ENCODE results near the gene ZNF24. TPM values are rescaled to one million over a fixed set of nuclear protein-coding genes. Genes with fewer than 3 reads are reported as not detected.
A peak's percentile ranks its signal among the peaks of the same experiment; 100 is the strongest.

Gene ZNF24
- total and polyA plus RNA-seq, 10 of the 15 experiments (the other 5 are each of a cell fraction or from before 2014, with no cell fraction given): 13.6 to 41.7 (median 28.3) TPM

GRCh38 chr18:35343936-35344735, at the start of gene ZNF24 (continued):
- TF ChIP-seq, protein P1, sequence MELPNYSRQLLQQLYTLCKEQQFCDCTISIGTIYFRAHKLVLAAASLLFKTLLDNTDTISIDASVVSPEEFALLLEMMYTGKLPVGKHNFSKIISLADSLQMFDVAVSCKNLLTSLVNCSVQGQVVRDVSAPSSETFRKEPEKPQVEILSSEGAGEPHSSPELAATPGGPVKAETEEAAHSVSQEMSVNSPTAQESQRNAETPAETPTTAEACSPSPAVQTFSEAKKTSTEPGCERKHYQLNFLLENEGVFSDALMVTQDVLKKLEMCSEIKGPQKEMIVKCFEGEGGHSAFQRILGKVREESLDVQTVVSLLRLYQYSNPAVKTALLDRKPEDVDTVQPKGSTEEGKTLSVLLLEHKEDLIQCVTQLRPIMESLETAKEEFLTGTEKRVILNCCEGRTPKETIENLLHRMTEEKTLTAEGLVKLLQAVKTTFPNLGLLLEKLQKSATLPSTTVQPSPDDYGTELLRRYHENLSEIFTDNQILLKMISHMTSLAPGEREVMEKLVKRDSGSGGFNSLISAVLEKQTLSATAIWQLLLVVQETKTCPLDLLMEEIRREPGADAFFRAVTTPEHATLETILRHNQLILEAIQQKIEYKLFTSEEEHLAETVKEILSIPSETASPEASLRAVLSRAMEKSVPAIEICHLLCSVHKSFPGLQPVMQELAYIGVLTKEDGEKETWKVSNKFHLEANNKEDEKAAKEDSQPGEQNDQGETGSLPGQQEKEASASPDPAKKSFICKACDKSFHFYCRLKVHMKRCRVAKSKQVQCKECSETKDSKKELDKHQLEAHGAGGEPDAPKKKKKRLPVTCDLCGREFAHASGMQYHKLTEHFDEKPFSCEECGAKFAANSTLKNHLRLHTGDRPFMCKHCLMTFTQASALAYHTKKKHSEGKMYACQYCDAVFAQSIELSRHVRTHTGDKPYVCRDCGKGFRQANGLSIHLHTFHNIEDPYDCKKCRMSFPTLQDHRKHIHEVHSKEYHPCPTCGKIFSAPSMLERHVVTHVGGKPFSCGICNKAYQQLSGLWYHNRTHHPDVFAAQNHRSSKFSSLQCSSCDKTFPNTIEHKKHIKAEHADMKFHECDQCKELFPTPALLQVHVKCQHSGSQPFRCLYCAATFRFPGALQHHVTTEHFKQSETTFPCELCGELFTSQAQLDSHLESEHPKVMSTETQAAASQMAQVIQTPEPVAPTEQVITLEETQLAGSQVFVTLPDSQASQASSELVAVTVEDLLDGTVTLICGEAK (IDR thresholded peaks at IDR 0.05; ENCODE audit: borderline replicate concordance): peak; percentile 64
- TF ChIP-seq CHD1 (IDR thresholded peaks at IDR 0.05; ENCODE audit: low read depth, low read length) (no peak), ZSCAN29 (IDR thresholded peaks at IDR 0.05) (no peak), MXI1 (IDR thresholded peaks at IDR 0.05; ENCODE audit: low read depth, low read length) (peak; percentile 83), CREM (IDR thresholded peaks at IDR 0.05; ENCODE audit: low read depth) (peak; percentile 82), ATF7 (IDR thresholded peaks at IDR 0.05; ENCODE audit: low read depth) (peak; percentile 82), TBL1XR1 (IDR thresholded peaks at IDR 0.05; ENCODE audit: low read depth, low read length) (peak; percentile 13; the same call in 1 of the 2 replicates), BMI1 (IDR thresholded peaks at IDR 0.05; ENCODE audit: borderline replicate concordance) (peak; percentile 95), STAT1 (conservative IDR thresholded peaks at IDR 0.05) (0 out of 2 replicates have a peak, but pooled peaks have one; percentile 51), CHD2 (IDR thresholded peaks at IDR 0.05; ENCODE audit: borderline replicate concordance, low read depth, low read length) (peak; percentile 92), CREB1 (IDR thresholded peaks at IDR 0.05; ENCODE audit: low read depth) (peak; percentile 85), SIX5 (IDR thresholded peaks at IDR 0.05; ENCODE audit: low read depth, low read length, severe bottlenecking) (peak; percentile 87), MTA2 (IDR thresholded peaks at IDR 0.05; ENCODE audit: low read depth) (no peak), DPF2 (IDR thresholded peaks at IDR 0.05) (peak; percentile 87), YY1 (IDR thresholded peaks at IDR 0.05; ENCODE audit: low read depth, low read length) (0 out of 2 replicates have a peak, but pooled peaks have one; percentile 49), MEF2A (IDR thresholded peaks at IDR 0.05; ENCODE audit: insufficient read depth, low read depth, low read length) (peak; percentile 80; the same call in 1 of the 2 replicates), EGR1 (IDR thresholded peaks at IDR 0.05; ENCODE audit: borderline replicate concordance in 1 of 2, low read depth in 2 of 2, low read length in 2 of 2) (peak in 1 of 2 experiments; percentile 75; a peak in 2 of 3 replicates), TAF1 (IDR thresholded peaks at IDR 0.05; ENCODE audit: borderline replicate concordance, low read depth, low read length) (peak; percentile 75)
- TF ChIP-seq, protein P2, sequence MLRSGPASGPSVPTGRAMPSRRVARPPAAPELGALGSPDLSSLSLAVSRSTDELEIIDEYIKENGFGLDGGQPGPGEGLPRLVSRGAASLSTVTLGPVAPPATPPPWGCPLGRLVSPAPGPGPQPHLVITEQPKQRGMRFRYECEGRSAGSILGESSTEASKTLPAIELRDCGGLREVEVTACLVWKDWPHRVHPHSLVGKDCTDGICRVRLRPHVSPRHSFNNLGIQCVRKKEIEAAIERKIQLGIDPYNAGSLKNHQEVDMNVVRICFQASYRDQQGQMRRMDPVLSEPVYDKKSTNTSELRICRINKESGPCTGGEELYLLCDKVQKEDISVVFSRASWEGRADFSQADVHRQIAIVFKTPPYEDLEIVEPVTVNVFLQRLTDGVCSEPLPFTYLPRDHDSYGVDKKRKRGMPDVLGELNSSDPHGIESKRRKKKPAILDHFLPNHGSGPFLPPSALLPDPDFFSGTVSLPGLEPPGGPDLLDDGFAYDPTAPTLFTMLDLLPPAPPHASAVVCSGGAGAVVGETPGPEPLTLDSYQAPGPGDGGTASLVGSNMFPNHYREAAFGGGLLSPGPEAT (IDR thresholded peaks at IDR 0.05; ENCODE audit: low read depth): peak; percentile 79
- TF ChIP-seq, protein P3, sequence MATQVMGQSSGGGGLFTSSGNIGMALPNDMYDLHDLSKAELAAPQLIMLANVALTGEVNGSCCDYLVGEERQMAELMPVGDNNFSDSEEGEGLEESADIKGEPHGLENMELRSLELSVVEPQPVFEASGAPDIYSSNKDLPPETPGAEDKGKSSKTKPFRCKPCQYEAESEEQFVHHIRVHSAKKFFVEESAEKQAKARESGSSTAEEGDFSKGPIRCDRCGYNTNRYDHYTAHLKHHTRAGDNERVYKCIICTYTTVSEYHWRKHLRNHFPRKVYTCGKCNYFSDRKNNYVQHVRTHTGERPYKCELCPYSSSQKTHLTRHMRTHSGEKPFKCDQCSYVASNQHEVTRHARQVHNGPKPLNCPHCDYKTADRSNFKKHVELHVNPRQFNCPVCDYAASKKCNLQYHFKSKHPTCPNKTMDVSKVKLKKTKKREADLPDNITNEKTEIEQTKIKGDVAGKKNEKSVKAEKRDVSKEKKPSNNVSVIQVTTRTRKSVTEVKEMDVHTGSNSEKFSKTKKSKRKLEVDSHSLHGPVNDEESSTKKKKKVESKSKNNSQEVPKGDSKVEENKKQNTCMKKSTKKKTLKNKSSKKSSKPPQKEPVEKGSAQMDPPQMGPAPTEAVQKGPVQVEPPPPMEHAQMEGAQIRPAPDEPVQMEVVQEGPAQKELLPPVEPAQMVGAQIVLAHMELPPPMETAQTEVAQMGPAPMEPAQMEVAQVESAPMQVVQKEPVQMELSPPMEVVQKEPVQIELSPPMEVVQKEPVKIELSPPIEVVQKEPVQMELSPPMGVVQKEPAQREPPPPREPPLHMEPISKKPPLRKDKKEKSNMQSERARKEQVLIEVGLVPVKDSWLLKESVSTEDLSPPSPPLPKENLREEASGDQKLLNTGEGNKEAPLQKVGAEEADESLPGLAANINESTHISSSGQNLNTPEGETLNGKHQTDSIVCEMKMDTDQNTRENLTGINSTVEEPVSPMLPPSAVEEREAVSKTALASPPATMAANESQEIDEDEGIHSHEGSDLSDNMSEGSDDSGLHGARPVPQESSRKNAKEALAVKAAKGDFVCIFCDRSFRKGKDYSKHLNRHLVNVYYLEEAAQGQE (IDR thresholded peaks at IDR 0.05; ENCODE audit: low read depth, low read length): no peak
